Ovary (tissue), 3 donors: Measurements from ENCODE around the gene CENPL.

Source experiments
- EP300 ChIP-seq: sonication (generic); formaldehyde crosslinking; IDR thresholded peaks from one replicate; pipeline ENCODE4 v1.6.1; 2017; ENCODE audit warnings: antibody characterized with exemption
- POLR2A ChIP-seq: fragments of 450-650 bp; IDR thresholded peaks from one replicate; pipeline ENCODE4 v1.6.1; 2017; ENCODE audit warnings: antibody characterized with exemption, mild to moderate bottlenecking, moderate library complexity
- TF ChIP-seq, protein P1 (sequence below), 3 donors: fragments of 450-650 bp in 2 of 3; fragments of 200-600 bp in 1 of 3; IDR thresholded peaks; one replicate each; pipeline versions ENCODE4 v1.5.1 to v1.8.0; 2016 to 2022; ENCODE audit warnings: antibody characterized with exemption in 3 of 3, mild to moderate bottlenecking in 1 of 3
- donor health status: DM: no; HTN: no; CAD: no.

DNA sequence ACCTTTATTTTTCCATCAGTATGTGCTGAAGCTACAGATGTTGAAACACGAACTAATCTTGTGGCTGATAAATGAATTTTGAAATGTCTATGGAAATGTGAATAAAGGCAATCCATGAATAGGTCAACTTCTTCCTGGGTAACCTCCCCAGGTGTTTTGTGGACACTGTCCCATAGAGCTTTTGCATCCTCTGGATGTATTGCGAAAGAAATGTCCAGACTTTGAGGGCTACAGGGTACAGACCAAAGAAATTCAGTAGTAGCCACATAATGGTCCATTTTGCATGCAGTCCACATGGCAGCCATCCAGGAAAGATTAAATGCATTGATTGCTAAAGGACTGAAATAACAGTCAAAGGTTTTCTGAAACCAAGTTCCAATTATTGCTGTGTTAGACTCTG is 21.7 kb downstream of the CENPL start:
- TF ChIP-seq, protein P1, sequence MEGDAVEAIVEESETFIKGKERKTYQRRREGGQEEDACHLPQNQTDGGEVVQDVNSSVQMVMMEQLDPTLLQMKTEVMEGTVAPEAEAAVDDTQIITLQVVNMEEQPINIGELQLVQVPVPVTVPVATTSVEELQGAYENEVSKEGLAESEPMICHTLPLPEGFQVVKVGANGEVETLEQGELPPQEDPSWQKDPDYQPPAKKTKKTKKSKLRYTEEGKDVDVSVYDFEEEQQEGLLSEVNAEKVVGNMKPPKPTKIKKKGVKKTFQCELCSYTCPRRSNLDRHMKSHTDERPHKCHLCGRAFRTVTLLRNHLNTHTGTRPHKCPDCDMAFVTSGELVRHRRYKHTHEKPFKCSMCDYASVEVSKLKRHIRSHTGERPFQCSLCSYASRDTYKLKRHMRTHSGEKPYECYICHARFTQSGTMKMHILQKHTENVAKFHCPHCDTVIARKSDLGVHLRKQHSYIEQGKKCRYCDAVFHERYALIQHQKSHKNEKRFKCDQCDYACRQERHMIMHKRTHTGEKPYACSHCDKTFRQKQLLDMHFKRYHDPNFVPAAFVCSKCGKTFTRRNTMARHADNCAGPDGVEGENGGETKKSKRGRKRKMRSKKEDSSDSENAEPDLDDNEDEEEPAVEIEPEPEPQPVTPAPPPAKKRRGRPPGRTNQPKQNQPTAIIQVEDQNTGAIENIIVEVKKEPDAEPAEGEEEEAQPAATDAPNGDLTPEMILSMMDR (IDR thresholded peaks at IDR 0.05) = no peak
- TF ChIP-seq POLR2A (no peak), EP300 (no peak)
